Lower leg skin (tissue), 4 donors: ENCODE data around the gene GPX8. TPM values are rescaled to one million over a fixed set of nuclear protein-coding genes. Genes with fewer than 3 reads are reported as not detected.

Experiments used
- DNase-seq, 2 donors: peaks; one replicate each; pipeline ENCODE4 v3.0.0-alpha.2; 2019; ENCODE audit warnings: low spot score in 2 of 2
- H3K4me3 ChIP-seq: fragments of 200-600 bp; sonication (generic); 2 replicates; pipeline ENCODE4 v1.5.1; 2017; ENCODE audit warnings: mild to moderate bottlenecking, low read depth; ENCODE audit not compliant: poor library complexity, severe bottlenecking
- CTCF ChIP-seq, 3 donors: fragments of 450-650 bp; IDR thresholded peaks; one replicate each; pipeline ENCODE4 v1.5.1; 2016; ENCODE audit warnings: antibody characterized with exemption in 3 of 3, mild to moderate bottlenecking in 3 of 3, moderate library complexity in 2 of 3
- POLR2A ChIP-seq, 2 donors: fragments of 450-650 bp; IDR thresholded peaks; one replicate each; pipeline ENCODE4 v1.6.1; 2016 to 2017; ENCODE audit warnings: antibody characterized with exemption in 2 of 2, mild to moderate bottlenecking in 1 of 2, moderate library complexity in 1 of 2
- WGBS, 2 donors: methylation state at CpG; one replicate each; pipeline ENCODE4 v1.1.5; 2018; 5-methylcytosine and 5-hydroxymethylcytosine counted together
- intact Hi-C: fragments of 100-400 bp; cut with DNase I; formaldehyde crosslinking; loops from one replicate; pipeline ENCODE4 v1.15.0; 2023; ENCODE audit warnings: low total_unique reads
- total RNA-seq, 4 donors: library from RNA; depleted of rRNA; stranded (reverse); fragments of >200 nt; gene quantifications; one replicate each; pipeline ENCODE4 v1.1.0, GENCODE V29; 2016

The GPX8 gene
- total RNA-seq, 4 donors from 2014 or later = 1.6 to 8.1 (median 4.6) TPM

GRCh38 chr5:55175781-55176175 lies 15.8 kb downstream of the GPX8 start:
- H3K4me3 ChIP-seq = no peak overlapping the region
- no peak for TF ChIP-seq CTCF (IDR thresholded peaks at IDR 0.05)
- no peak for TF ChIP-seq POLR2A (IDR thresholded peaks at IDR 0.05)
- intact Hi-C loops = no loop called here
- no peak for DNase-seq
- 13 to 14% methylated on average over 7 of the region's 7 CpGs for WGBS, 2 donors

- WGBS, 2 donors = 2 to 3% methylated on average over 44 of the region's 44 CpGs
- intact Hi-C loops = no loop called here
- no peak overlapping the region for H3K4me3 ChIP-seq
- no peak for DNase-seq
- TF ChIP-seq CTCF (IDR thresholded peaks at IDR 0.05) = no peak
- TF ChIP-seq POLR2A (IDR thresholded peaks at IDR 0.05) = no peak
Measured at GRCh38 chr5:55176176-55176818, 16.3 kb downstream of the GPX8 start.

DNA sequence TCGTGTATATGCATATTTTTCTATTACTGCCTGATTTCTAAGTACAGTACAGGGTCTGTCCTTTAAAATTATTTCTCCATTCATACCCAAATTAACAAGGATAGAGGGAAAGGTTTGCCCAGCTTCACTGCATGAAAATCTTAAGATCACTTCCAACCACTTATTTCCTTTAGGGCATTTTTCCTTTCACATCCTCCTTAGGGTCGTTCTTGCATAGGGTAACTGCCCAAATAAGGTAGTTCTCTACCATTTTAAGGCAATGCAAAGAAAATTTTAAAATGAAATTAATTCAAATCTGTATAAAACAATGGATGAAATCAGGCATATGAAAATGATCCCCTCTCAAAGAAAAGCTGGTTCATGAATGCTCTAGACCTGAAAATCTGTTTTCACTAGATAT lies 17.1 kb downstream of the GPX8 start:
- TF ChIP-seq POLR2A (IDR thresholded peaks at IDR 0.05) (no peak), CTCF (IDR thresholded peaks at IDR 0.05) (no peak)
- WGBS, 2 donors = 15 to 16% methylated on average over 2 of the region's 2 CpGs
- intact Hi-C loops = no loop called here
- H3K4me3 ChIP-seq = no peak overlapping the region
- no peak for DNase-seq

DNA sequence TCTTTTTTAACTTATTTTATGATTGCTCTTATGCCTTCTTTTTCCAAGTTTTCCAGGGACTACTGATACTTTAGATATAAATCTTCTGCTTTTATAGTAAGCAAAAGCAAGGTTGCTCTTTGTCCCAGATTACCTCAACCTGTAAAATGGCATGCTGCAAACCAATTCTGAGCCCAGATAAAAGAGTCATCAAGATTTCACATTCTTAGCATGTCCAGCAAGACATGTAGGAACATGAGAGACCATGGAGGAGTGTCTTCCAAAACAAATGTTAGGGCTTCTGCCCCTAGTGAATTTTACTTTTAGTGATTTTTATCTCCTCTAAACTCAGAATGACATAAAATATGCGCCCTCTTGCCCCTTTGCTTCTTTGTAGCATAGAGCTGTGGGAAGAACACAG lies 20.0 kb downstream of the GPX8 start:
- DNase-seq = no peak
- WGBS, 2 donors = 52 to 63% methylated on average over 1 of the region's 1 CpG
- TF ChIP-seq CTCF (IDR thresholded peaks at IDR 0.05) = no peak
- TF ChIP-seq POLR2A (IDR thresholded peaks at IDR 0.05) = no peak

DNA sequence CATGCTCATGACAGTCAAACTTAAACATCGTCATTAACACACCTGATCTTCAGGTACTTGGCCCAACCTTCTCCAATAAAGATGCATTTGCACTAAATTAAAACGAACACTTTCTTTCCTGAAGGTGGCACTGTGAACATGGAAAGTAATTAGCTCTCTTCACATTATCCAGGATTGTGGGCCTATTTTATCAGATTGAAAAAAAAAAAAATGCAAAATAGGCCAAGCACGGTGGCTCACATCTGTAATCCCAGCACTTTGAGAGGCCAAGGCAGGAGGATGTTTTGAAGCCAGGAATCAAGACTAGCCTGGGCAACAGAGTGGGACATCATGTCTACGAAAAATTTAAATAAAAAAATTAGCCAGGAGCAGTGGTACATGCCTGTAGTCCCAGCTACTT lies 27.4 kb downstream of the GPX8 start:
- 43 to 48% methylated on average over 4 of the region's 4 CpGs for WGBS, 2 donors
- TF ChIP-seq CTCF (IDR thresholded peaks at IDR 0.05) (no peak), POLR2A (IDR thresholded peaks at IDR 0.05) (no peak)
- intact Hi-C loops = no loop called here
- no peak overlapping the region for H3K4me3 ChIP-seq
- DNase-seq = no peak

More for the DNA sequence above, 20.0 kb downstream of the GPX8 start:
- intact Hi-C loops = no loop called here
- no peak overlapping the region for H3K4me3 ChIP-seq
